Stimulated activated CD8-positive, alpha-beta memory T cell treated with anti-CD3 and anti-CD28 coated beads, Interleukin-15, amount 100 ng/mL, for 4 hours (primary cell): ENCODE measurements around the gene MRPL32.

Source experiments
- DNase-seq, 2 donors: peaks; one replicate each; pipeline ENCODE4 v3.0.0-alpha.2; 2020; ENCODE audit warnings: low read depth in 2 of 2

MRPL32 gene

GRCh38 chr7:42964849-42965805, 33.0 kb downstream of the MRPL32 start:
- DNase-seq: no peak

- no peak for DNase-seq
These were observed 35.2 kb downstream of the MRPL32 start for GRCh38 chr7:42967391-42967790.

GRCh38 chr7:42972699-42973500, 40.7 kb downstream of the MRPL32 start:
- DNase-seq: no peak

GRCh38 chr7:42976371-42976770, 44.2 kb downstream of the MRPL32 start:
- no peak for DNase-seq

- DNase-seq: no peak
These were observed 46.3 kb downstream of the MRPL32 start for GRCh38 chr7:42978496-42978895.

GRCh38 chr7:42980084-42980483, 47.9 kb downstream of the MRPL32 start:
- no peak for DNase-seq

- DNase-seq: no peak
These were observed 48.3 kb downstream of the MRPL32 start for GRCh38 chr7:42980514-42980913.

GRCh38 chr7:42981601-42982000, 49.4 kb downstream of the MRPL32 start:
- no peak for DNase-seq

- no peak for DNase-seq
These were observed 50.5 kb downstream of the MRPL32 start for GRCh38 chr7:42982604-42983115.

GRCh38 chr7:42984137-42984536, 52.0 kb downstream of the MRPL32 start:
- no peak for DNase-seq

GRCh38 chr7:42986213-42986612, 54.0 kb downstream of the MRPL32 start:
- no peak for DNase-seq

GRCh38 chr7:42986781-42987248, 54.6 kb downstream of the MRPL32 start:
- DNase-seq: no peak
